ENCODE results near the gene GABRR2.

DNA sequence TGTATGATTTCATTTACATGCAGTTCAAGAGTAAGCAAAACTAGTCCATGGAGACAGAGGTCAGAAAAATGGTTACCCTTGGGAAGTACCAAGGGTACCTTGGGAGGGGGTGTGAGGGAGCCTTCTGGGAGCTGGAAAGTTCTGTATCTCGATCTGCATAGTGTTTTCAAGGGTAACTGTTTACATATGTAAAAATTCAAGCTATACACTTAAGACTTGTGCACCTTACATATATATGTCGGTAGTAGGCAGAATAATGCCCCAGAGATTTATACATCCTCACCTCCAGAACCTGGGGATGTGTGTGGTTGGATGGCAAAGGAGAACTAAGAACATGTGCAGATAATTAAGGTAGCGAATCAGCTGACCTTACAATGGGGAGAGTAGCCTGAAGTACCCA, 31.0 kb downstream of the GABRR2 start:
- TF ChIP-seq CTCF (IDR thresholded peaks at IDR 0.05; ENCODE audit: low read length) (no peak), EZH2 (optimal IDR thresholded peaks at IDR 0.05; ENCODE audit: low read depth, low read length) (no peak), EZH2phosphoT487 (IDR thresholded peaks at IDR 0.05; ENCODE audit: low read length) (no peak)
